BLaER1 treated with 17β-estradiol and CSF1 and Interleukin-3, amounts not matched to agents 10 nM and 100 nM (cell line): ENCODE data around the gene CIZ1.
"Not testable (repeated sequence)": the region's sequence is repeated elsewhere in the genome, so short reads cannot be mapped to it uniquely, and the experiment has no call there.

Experiments used
- H3K27ac ChIP-seq, 11 experiments: shearing (Covaris generic); formaldehyde crosslinking; 2 replicates each; pipeline ENCODE4 v1.8.1; 2022
- H3K27me3 ChIP-seq, 11 experiments: shearing (Covaris generic); formaldehyde crosslinking; 2 replicates each; pipeline ENCODE4 v1.8.1; 2022
- H3K36me3 ChIP-seq, 11 experiments: shearing (Covaris generic); formaldehyde crosslinking; 2 replicates each; pipeline ENCODE4 v1.8.1; 2022
- H3K4me1 ChIP-seq, 10 experiments: shearing (Covaris generic); formaldehyde crosslinking; 2 replicates each; pipeline ENCODE4 v1.8.1; 2022
- H3K4me2 ChIP-seq, 11 experiments: shearing (Covaris generic); formaldehyde crosslinking; 2 replicates each; pipeline ENCODE4 v1.8.1; 2022
- H3K4me3 ChIP-seq, 10 experiments: shearing (Covaris generic); formaldehyde crosslinking; 2 replicates each; pipeline ENCODE4 v1.8.1; 2022
- H3K9ac ChIP-seq, 11 experiments: shearing (Covaris generic); formaldehyde crosslinking; 2 replicates each; pipeline ENCODE4 v1.8.1; 2022
- H3K9me3 ChIP-seq, 11 experiments: shearing (Covaris generic); formaldehyde crosslinking; replicated peaks in 1 of 11; 2 replicates each; pipeline ENCODE4 v1.8.1; 2022
- H4K20me1 ChIP-seq, 11 experiments: shearing (Covaris generic); formaldehyde crosslinking; 2 replicates each; pipeline ENCODE4 v1.8.1; 2022
- Cebpa-rat ChIP-seq, 11 experiments: shearing (Covaris generic); IDR thresholded peaks; 2 replicates each; pipeline ENCODE4 v1.8.1; 2022

Gene CIZ1

GRCh38 chr9:128142596-128142995 lies 48.8 kb downstream of the CIZ1 start:
- H3K4me3 ChIP-seq, result no peak overlapping the region
- peak overlapping the region in 4 of 11 experiments; percentile 12 to 45 (median 33); a peak in 9 of 22 replicates for H3K4me2 ChIP-seq
- H3K4me1 ChIP-seq, result peaks cover 7 to 28% (median 19%) of the 10 kb centered on the region in 10 experiments; a peak in 18 of 20 replicates
- no peaks in the 10 kb centered on the region for H3K9me3 ChIP-seq
- no peak for TF ChIP-seq Cebpa-rat (IDR thresholded peaks at IDR 0.05)
- no peak overlapping the region for H3K9ac ChIP-seq
- H4K20me1 ChIP-seq, result 0 out of 22 replicates have a peak, but pooled peaks cover 0 to under 1% (median 0%) of the 10 kb centered on the region in 11 experiments
- H3K36me3 ChIP-seq, result no peaks in the 10 kb centered on the region
- peaks cover 0 to 10% (median 8%) of the 10 kb centered on the region in 11 experiments; a peak in 19 of 22 replicates for H3K27me3 ChIP-seq
- no peak overlapping the region for H3K27ac ChIP-seq

DNA sequence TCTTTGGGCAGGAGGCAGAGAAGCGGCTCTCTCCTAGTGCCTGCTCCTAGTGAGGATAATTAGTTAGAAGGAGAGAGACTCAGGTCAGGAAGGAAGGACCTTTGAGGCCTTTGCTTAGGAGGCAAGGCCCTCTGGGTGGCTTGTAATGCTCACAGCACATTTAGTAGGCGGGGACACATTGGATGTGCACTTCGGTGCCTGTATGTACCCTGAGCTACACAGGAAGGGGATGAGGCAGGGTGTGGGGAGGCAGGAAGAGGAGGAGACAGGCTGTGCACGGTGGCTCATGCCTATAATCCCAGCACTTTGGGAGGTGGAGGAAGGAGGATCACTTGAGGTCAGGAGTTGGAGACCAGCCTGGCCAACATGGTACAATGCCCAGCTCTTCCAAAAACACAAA lies 49.3 kb downstream of the CIZ1 start:
- Histone ChIP-seq H3K4me2 (peak overlapping the region in 5 of 11 experiments; percentile 12 to 45 (median 35); a peak in 9 of 22 replicates), H3K27ac (no peak overlapping the region), H3K9ac (no peak overlapping the region), H3K9me3 (no peaks in the 10 kb centered on the region), H4K20me1 (0 out of 22 replicates have a peak, but pooled peaks cover 0 to 4% (median 0%) of the 10 kb centered on the region in 11 experiments), H3K27me3 (peaks cover 5 to 15% (median 14%) of the 10 kb centered on the region in 11 experiments; a peak in 21 of 22 replicates), H3K4me3 (no peak overlapping the region), H3K4me1 (peaks cover 7 to 27% (median 19%) of the 10 kb centered on the region in 10 experiments; a peak in 18 of 20 replicates), H3K36me3 (no peaks in the 10 kb centered on the region)
- TF ChIP-seq Cebpa-rat (IDR thresholded peaks at IDR 0.05), result no peak

DNA sequence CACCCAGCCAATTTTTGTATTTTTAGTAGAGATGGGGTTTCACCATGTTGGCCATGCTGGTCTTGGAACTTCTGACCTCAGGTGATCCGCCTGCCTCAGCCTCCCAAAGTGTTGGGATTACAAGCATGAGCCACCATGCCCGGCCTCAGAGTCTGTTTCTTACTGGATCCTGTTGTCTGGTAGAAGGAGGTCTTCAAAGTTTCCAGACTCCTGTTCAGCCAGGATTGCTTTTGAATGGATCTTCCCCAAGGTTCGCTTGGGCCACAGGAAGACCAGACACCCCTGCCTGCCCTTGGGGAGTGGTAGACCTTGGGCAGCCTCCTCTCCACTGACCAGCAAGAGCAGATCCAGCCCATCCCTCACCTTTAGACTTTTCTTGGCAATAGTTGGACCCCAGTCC lies 49.8 kb downstream of the CIZ1 start:
- H3K4me1 ChIP-seq, result peaks cover 7 to 27% (median 19%) of the 10 kb centered on the region in 10 experiments; a peak in 18 of 20 replicates
- peaks cover 5 to 20% (median 18%) of the 10 kb centered on the region in 11 experiments; a peak in 21 of 22 replicates for H3K27me3 ChIP-seq
- H3K36me3 ChIP-seq, result no peaks in the 10 kb centered on the region
- no peak overlapping the region for H3K9ac ChIP-seq
- no peaks in the 10 kb centered on the region for H3K9me3 ChIP-seq
- H3K4me2 ChIP-seq, result peak overlapping the region in 3 of 11 experiments; percentile 35 to 45 (median 36); a peak in 2 of 22 replicates
- no peak for TF ChIP-seq Cebpa-rat (IDR thresholded peaks at IDR 0.05)
- no peak overlapping the region for H3K4me3 ChIP-seq
- H3K27ac ChIP-seq, result no peak overlapping the region
- H4K20me1 ChIP-seq, result 0 out of 22 replicates have a peak, but pooled peaks cover 0 to 4% (median 0%) of the 10 kb centered on the region in 11 experiments

DNA sequence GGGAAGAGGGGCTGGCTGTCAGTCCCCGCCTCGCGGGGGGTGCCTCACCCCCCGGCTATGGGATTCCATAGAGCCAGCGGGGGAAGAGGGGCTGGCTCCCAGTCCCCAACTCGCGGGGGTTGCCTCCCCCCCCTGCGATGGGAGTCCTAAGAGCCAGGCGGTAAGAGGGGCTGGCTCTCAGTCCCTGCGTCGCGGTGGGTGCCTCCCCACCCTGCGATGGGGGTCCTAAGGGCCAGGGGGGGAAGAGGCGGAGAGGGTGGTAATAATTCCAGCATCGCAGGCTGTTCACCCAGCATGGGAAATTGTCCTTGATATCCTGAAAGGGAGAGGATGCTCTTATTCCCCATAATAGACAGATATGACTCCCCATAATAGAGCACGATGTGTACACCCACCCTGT lies 51.8 kb downstream of the CIZ1 start:
- no peak overlapping the region for H3K9ac ChIP-seq
- H3K4me3 ChIP-seq, result no peak overlapping the region
- peaks cover 0 to 6% (median 0%) of the 10 kb centered on the region in 11 experiments; a peak in 1 of 22 replicates for H4K20me1 ChIP-seq
- H3K27ac ChIP-seq, result no peak overlapping the region
- no peaks in the 10 kb centered on the region for H3K9me3 ChIP-seq
- peaks cover 21 to 40% (median 38%) of the 10 kb centered on the region in 11 experiments for H3K27me3 ChIP-seq
- H3K4me1 ChIP-seq, result peaks cover 7 to 27% (median 14%) of the 10 kb centered on the region in 10 experiments; a peak in 19 of 20 replicates
- TF ChIP-seq Cebpa-rat (IDR thresholded peaks at IDR 0.05), result no peak
- no peaks in the 10 kb centered on the region for H3K36me3 ChIP-seq
- H3K4me2 ChIP-seq, result no peak overlapping the region

- TF ChIP-seq Cebpa-rat (IDR thresholded peaks at IDR 0.05), result no peak
- peaks cover 0 to 6% (median 0%) of the 10 kb centered on the region in 11 experiments; a peak in 1 of 22 replicates for H4K20me1 ChIP-seq
- no peaks in the 10 kb centered on the region for H3K36me3 ChIP-seq
- H3K9ac ChIP-seq, result no peak overlapping the region
- H3K27me3 ChIP-seq, result peaks cover 32 to 56% (median 54%) of the 10 kb centered on the region in 11 experiments
- no peak overlapping the region for H3K4me3 ChIP-seq
- no peak overlapping the region for H3K4me2 ChIP-seq
- H3K4me1 ChIP-seq, result peaks cover 0 to 18% (median 14%) of the 10 kb centered on the region in 10 experiments; a peak in 18 of 20 replicates
- no peak overlapping the region for H3K27ac ChIP-seq
- H3K9me3 ChIP-seq, result peaks cover 0 to 6% (median 0%) of the 10 kb centered on the region in 11 experiments; a peak in 1 of 22 replicates
These were observed 53.4 kb downstream of the CIZ1 start for GRCh38 chr9:128138001-128138400.

DNA sequence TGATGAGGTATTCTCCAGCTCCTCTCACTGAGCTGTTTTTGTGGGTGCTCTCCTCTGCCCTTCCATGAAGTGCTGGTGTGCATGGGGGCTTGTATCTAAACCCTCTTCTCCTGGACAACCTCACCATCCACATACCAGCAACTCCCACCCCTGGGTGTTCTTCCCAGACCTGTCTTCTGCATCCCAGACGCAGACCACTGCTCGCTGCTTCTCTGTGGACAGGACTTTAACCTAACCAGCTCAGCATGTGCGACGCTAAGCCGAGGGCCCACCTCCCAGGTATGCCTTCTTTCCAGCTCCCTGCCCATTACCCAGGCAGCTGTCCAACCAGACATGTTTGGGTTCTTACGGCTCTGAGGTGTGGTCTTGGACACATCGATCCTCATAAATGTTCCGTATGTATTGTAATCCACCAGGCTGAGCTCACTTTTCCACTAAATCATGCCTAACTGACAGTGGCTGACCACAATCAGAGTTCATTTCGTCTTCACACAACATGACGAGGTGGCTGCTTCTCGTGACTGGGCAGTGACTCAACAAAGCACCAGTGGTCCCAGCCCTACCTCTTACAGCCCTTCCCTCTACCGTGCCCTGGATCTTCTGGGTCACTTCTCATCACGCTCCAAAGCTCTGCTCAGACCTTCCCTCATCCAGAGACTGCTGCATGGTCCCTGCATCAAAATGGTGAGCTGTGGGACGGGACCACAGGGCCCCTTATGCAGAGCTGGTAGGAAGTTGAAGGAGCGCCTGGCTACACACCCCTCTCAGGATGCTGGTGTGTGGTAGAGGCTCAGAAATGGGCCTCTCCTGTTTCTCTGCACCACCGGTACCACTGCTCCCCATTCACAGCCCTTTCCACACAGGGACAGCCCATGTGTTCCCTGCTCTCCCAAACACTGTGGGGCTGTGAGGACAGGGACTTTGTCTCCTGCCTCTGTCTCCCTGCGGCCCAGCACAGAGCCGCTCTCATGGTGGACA lies 54.3 kb downstream of the CIZ1 start:
- H3K36me3 ChIP-seq, result no peaks in the 10 kb centered on the region
- no peak overlapping the region for H3K4me3 ChIP-seq
- no peak overlapping the region for H3K4me2 ChIP-seq
- H4K20me1 ChIP-seq, result peaks cover 0 to 6% (median 0%) of the 10 kb centered on the region in 11 experiments; a peak in 1 of 22 replicates
- no peak overlapping the region for H3K9ac ChIP-seq
- peaks cover 0 to 6% (median 0%) of the 10 kb centered on the region in 11 experiments; a peak in 1 of 22 replicates for H3K9me3 ChIP-seq
- no peak for TF ChIP-seq Cebpa-rat (IDR thresholded peaks at IDR 0.05)
- H3K4me1 ChIP-seq, result peaks cover 0 to 13% (median 9%) of the 10 kb centered on the region in 10 experiments; a peak in 18 of 20 replicates
- no peak overlapping the region for H3K27ac ChIP-seq
- peaks cover 40 to 65% (median 63%) of the 10 kb centered on the region in 11 experiments for H3K27me3 ChIP-seq

GRCh38 chr9:128135561-128135960 lies 55.8 kb downstream of the CIZ1 start:
- not testable (repeated sequence) for H3K27ac ChIP-seq, H3K4me3 ChIP-seq, H3K9me3 ChIP-seq, H3K9ac ChIP-seq, H4K20me1 ChIP-seq, H3K36me3 ChIP-seq, H3K4me1 ChIP-seq
- H3K4me2 ChIP-seq, result peak overlapping the region in 10 of 11 experiments; percentile 0 to 58 (median 43); a peak in 13 of 22 replicates
- peaks cover 48 to 80% (median 75%) of the 10 kb centered on the region in 11 experiments for H3K27me3 ChIP-seq

DNA sequence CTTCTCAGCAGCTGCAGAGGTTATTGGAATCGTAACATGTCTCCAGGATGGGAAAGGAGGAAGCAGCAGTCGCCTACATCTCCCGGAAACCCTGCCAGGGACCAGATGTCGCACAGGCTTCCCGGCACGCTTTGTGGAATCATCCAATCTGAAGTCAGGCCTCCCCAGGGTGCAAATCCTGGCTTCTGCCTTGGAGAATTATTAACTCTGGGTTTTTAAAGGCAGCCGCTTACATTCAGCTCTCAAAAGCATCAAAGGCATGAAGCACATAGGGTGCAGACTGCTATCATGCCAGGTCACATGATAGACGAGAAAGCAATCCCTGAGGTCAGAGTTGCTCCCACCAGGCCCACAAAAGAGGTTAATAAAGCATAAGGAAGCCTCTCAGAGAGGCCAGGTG lies 59.2 kb downstream of the CIZ1 start:
- H3K4me1 ChIP-seq, result peaks cover 8 to 19% (median 16%) of the 10 kb centered on the region in 10 experiments
- H3K27ac ChIP-seq, H3K4me3 ChIP-seq, H3K9ac ChIP-seq, H3K4me2 ChIP-seq, H3K9me3 ChIP-seq, H3K36me3 ChIP-seq, H4K20me1 ChIP-seq: not testable (repeated sequence)
- peaks cover 44 to 66% (median 62%) of the 10 kb centered on the region in 11 experiments for H3K27me3 ChIP-seq

GRCh38 chr9:128131346-128131745 lies 60.0 kb downstream of the CIZ1 start:
- H3K27me3 ChIP-seq, result peaks cover 42 to 58% (median 54%) of the 10 kb centered on the region in 11 experiments
- not testable (repeated sequence) for H3K9ac ChIP-seq, H3K9me3 ChIP-seq, H3K4me3 ChIP-seq, H3K36me3 ChIP-seq, H4K20me1 ChIP-seq, H3K27ac ChIP-seq, H3K4me2 ChIP-seq
- H3K4me1 ChIP-seq, result peaks cover 15 to 26% (median 22%) of the 10 kb centered on the region in 10 experiments

DNA sequence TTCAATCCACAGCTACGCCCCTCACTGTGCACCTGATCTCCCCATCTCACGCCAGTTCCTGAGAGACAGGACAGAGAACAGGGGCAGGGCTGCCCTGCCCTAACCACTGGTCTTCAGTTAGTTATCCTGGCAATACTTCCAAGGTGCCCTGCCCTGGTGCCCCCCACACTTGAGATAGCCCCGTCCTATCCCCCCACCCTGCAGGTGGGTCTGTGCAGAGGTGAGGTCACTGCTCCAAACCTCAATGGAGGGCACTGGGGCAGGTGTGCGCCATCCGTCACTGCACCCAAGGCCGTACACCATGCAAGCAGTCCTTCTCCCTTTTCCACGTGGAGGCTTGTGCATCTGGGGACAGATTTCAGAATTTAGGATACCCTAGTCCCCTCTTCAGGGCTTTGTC lies 60.7 kb downstream of the CIZ1 start:
- H3K36me3 ChIP-seq, H3K4me3 ChIP-seq, H3K27ac ChIP-seq, H3K9me3 ChIP-seq, H3K9ac ChIP-seq, H3K4me2 ChIP-seq: not testable (repeated sequence)
- peaks cover 36 to 51% (median 47%) of the 10 kb centered on the region in 11 experiments for H3K27me3 ChIP-seq
- peaks cover 4 to 13% (median 7%) of the 10 kb centered on the region in 11 experiments; a peak in 17 of 22 replicates for H4K20me1 ChIP-seq
- peaks cover 22 to 29% (median 27%) of the 10 kb centered on the region in 10 experiments for H3K4me1 ChIP-seq

GRCh38 chr9:128129976-128130590 lies 61.3 kb downstream of the CIZ1 start:
- not testable (repeated sequence) for H3K36me3 ChIP-seq, H3K4me3 ChIP-seq, H3K4me2 ChIP-seq, H3K9ac ChIP-seq, H3K9me3 ChIP-seq, H3K27ac ChIP-seq
- Histone ChIP-seq H4K20me1 (peaks cover 10 to 18% (median 13%) of the 10 kb centered on the region in 11 experiments; a peak in 19 of 22 replicates), H3K27me3 (peaks cover 30 to 45% (median 42%) of the 10 kb centered on the region in 11 experiments), H3K4me1 (peaks cover 26 to 30% (median 28%) of the 10 kb centered on the region in 10 experiments)
